Measurements from ENCODE around the gene WNT8A. TPM values are rescaled to one million over a fixed set of nuclear protein-coding genes. Genes with fewer than 3 reads are reported as not detected.

The WNT8A gene
- total and polyA plus RNA-seq, 2 of the 13 experiments (the other 11 are each of a cell fraction or from before 2014, with no cell fraction given), result not detected

GRCh38 chr5:138035605-138036537, 48.0 kb upstream of the WNT8A start (continued):
- TF ChIP-seq, protein P1, sequence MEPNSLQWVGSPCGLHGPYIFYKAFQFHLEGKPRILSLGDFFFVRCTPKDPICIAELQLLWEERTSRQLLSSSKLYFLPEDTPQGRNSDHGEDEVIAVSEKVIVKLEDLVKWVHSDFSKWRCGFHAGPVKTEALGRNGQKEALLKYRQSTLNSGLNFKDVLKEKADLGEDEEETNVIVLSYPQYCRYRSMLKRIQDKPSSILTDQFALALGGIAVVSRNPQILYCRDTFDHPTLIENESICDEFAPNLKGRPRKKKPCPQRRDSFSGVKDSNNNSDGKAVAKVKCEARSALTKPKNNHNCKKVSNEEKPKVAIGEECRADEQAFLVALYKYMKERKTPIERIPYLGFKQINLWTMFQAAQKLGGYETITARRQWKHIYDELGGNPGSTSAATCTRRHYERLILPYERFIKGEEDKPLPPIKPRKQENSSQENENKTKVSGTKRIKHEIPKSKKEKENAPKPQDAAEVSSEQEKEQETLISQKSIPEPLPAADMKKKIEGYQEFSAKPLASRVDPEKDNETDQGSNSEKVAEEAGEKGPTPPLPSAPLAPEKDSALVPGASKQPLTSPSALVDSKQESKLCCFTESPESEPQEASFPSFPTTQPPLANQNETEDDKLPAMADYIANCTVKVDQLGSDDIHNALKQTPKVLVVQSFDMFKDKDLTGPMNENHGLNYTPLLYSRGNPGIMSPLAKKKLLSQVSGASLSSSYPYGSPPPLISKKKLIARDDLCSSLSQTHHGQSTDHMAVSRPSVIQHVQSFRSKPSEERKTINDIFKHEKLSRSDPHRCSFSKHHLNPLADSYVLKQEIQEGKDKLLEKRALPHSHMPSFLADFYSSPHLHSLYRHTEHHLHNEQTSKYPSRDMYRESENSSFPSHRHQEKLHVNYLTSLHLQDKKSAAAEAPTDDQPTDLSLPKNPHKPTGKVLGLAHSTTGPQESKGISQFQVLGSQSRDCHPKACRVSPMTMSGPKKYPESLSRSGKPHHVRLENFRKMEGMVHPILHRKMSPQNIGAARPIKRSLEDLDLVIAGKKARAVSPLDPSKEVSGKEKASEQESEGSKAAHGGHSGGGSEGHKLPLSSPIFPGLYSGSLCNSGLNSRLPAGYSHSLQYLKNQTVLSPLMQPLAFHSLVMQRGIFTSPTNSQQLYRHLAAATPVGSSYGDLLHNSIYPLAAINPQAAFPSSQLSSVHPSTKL (CRISPR knock-in tag; IDR thresholded peaks at IDR 0.05), result peak; percentile 60
- TF ChIP-seq ZNF577 (CRISPR knock-in tag; IDR thresholded peaks at IDR 0.05; ENCODE audit: borderline replicate concordance, low read depth) (no peak), KLF16 (CRISPR knock-in tag; IDR thresholded peaks at IDR 0.05) (0 out of 4 replicates have a peak, but pooled peaks of 1 of the 2 experiments have one; percentile 25), NCOA5 (CRISPR knock-in tag; IDR thresholded peaks at IDR 0.05) (0 out of 2 replicates have a peak, but pooled peaks have one; percentile 23), PLRG1 (conservative IDR thresholded peaks at IDR 0.05) (no peak), KMT2B (CRISPR knock-in tag; IDR thresholded peaks at IDR 0.05) (peak; percentile 34; the same call in 1 of the 2 replicates), ZSCAN12 (CRISPR knock-in tag; IDR thresholded peaks at IDR 0.05) (no peak), ZNF230 (CRISPR knock-in tag; IDR thresholded peaks at IDR 0.05) (peak; percentile 75; the same call in 1 of the 2 replicates), SMC3 (IDR thresholded peaks at IDR 0.05; ENCODE audit: low read length) (peak; percentile 80), ZNF143 (CRISPR knock-in tag; IDR thresholded peaks at IDR 0.05) (no peak), PPARG (CRISPR knock-in tag; conservative IDR thresholded peaks at IDR 0.05) (0 out of 2 replicates have a peak, but pooled peaks have one; percentile 30), POLR2AphosphoS2 (IDR thresholded peaks at IDR 0.05; ENCODE audit: low read depth, low read length) (no peak), SP1 (IDR thresholded peaks at IDR 0.05) (no peak), SP1 (CRISPR knock-in tag; IDR thresholded peaks at IDR 0.05) (0 out of 2 replicates have a peak, but pooled peaks have one; percentile 16), HNRNPK (IDR thresholded peaks at IDR 0.05; ENCODE audit: low read depth, low read length, poor library complexity, severe bottlenecking) (no peak), RAD21 (CRISPR knock-in tag; IDR thresholded peaks at IDR 0.05) (peak; percentile 74), DNMT1 (CRISPR knock-in tag; IDR thresholded peaks at IDR 0.05) (no peak)
- TF ChIP-seq, protein P2, sequence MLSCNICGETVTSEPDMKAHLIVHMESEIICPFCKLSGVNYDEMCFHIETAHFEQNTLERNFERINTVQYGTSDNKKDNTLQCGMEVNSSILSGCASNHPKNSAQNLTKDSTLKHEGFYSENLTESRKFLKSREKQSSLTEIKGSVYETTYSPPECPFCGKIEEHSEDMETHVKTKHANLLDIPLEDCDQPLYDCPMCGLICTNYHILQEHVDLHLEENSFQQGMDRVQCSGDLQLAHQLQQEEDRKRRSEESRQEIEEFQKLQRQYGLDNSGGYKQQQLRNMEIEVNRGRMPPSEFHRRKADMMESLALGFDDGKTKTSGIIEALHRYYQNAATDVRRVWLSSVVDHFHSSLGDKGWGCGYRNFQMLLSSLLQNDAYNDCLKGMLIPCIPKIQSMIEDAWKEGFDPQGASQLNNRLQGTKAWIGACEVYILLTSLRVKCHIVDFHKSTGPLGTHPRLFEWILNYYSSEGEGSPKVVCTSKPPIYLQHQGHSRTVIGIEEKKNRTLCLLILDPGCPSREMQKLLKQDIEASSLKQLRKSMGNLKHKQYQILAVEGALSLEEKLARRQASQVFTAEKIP (CRISPR knock-in tag; IDR thresholded peaks at IDR 0.05; ENCODE audit: borderline replicate concordance), result no peak
- TF ChIP-seq, protein P3, sequence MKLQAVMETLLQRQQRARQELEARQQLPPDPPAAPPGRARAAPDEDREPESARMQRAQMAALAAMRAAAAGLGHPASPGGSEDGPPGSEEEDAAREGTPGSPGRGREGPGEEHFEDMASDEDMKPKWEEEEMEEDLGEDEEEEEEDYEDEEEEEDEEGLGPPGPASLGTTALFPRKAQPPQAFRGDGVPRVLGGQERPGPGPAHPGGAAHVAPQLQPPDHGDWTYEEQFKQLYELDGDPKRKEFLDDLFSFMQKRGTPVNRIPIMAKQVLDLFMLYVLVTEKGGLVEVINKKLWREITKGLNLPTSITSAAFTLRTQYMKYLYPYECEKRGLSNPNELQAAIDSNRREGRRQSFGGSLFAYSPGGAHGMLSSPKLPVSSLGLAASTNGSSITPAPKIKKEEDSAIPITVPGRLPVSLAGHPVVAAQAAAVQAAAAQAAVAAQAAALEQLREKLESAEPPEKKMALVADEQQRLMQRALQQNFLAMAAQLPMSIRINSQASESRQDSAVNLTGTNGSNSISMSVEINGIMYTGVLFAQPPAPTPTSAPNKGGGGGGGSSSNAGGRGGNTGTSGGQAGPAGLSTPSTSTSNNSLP (IDR thresholded peaks at IDR 0.05; ENCODE audit: low read depth, low read length), result peak; percentile 78
